ENCODE measurements around the gene MFSD1.

MFSD1 gene, protein sequence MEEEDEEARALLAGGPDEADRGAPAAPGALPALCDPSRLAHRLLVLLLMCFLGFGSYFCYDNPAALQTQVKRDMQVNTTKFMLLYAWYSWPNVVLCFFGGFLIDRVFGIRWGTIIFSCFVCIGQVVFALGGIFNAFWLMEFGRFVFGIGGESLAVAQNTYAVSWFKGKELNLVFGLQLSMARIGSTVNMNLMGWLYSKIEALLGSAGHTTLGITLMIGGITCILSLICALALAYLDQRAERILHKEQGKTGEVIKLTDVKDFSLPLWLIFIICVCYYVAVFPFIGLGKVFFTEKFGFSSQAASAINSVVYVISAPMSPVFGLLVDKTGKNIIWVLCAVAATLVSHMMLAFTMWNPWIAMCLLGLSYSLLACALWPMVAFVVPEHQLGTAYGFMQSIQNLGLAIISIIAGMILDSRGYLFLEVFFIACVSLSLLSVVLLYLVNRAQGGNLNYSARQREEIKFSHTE

GRCh38 chr3:158801696-158802408 is at the start of gene MFSD1:
Gene MFSD1 (plus strand): TSS chr3:158802054. CDS start chr3:158802153, 99 bp downstream.
- peak; percentile 86 for DNase-seq

GRCh38 chr3:158753854-158754253 is 48.0 kb upstream of the MFSD1 start:
- no peak for DNase-seq

- DNase-seq, result no peak
Measured at GRCh38 chr3:158755421-158755820, 46.4 kb upstream of the MFSD1 start.

- no peak for DNase-seq
Measured at GRCh38 chr3:158761350-158761749, 40.5 kb upstream of the MFSD1 start.

DNA sequence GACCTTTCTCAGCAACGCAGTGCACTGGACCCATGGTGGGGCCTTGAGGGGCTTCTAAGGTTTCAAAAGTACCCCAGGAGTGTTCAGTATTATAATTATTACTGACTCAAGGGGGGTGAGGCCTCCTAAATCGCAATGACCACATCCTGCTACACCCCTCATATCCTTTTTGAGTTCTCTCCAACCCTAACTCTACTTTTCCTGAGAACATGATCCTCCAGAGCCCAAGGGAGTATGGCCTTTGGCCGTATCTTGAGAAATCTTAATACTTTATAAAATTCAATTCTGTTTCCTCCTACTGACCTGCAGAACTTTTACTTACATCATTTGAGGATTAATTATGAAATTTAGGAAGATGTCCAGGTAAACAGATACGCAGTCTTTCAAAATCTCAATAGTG is 39.2 kb upstream of the MFSD1 start:
- no peak for DNase-seq

DNA sequence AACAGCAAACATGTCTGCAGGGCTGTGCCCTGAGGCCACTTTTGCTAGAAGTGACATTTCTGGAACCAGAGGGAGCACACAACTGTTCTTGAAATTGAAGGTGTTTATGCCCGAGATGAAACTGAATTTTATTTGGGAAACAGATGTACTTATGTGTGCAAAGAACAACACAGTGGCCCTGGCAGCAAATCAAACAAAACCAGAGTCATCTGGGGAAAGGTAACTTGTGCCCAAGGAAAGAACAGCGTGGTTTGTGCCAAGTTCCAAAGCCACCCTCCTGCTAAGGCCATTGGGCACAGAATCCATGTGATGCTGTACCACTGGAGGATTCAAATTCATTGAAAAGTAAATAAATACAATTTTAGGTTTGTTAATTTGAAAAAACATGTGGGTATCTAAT is 38.4 kb upstream of the MFSD1 start:
- DNase-seq, result no peak

- DNase-seq, result no peak
Measured at GRCh38 chr3:158765518-158766205, 36.2 kb upstream of the MFSD1 start.

GRCh38 chr3:158766364-158766763 is 35.5 kb upstream of the MFSD1 start:
- DNase-seq, result no peak

- no peak for DNase-seq
Measured at GRCh38 chr3:158768361-158768787, 33.5 kb upstream of the MFSD1 start.

- no peak for DNase-seq
Measured at GRCh38 chr3:158768881-158769543, 32.8 kb upstream of the MFSD1 start.

- DNase-seq, result no peak
Measured at GRCh38 chr3:158769549-158769948, 32.3 kb upstream of the MFSD1 start.

GRCh38 chr3:158769952-158770740 is 31.7 kb upstream of the MFSD1 start:
- DNase-seq, result no peak

DNA sequence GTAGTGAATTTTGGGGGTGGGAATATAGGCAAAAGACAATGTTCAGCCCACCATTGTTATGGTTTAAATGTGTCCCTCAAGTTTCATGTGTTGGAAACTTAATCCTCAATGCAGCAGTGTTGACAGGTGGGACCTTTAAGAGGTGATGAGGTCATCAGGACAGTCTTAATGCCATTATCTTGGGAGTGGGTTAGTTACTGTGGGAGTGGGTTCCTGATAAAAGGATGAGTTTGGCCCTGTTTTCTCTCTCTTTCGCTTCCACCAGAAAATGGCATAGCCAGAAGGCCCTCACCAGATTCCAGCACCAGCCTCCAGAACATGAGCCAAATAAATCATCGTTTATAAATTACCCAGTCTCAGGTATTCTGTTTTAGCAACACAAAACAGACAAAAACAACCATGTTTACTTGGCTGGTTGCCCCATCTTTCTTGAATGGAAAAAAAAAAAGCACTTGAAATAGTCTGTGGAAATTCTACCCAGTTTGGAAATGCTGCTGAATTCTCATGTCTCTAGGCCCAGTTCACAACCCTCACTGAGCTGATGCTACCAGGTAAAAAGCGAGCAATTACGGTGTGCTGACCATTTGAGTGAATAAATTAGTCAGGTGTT is 31.0 kb upstream of the MFSD1 start:
- no peak for DNase-seq

DNA sequence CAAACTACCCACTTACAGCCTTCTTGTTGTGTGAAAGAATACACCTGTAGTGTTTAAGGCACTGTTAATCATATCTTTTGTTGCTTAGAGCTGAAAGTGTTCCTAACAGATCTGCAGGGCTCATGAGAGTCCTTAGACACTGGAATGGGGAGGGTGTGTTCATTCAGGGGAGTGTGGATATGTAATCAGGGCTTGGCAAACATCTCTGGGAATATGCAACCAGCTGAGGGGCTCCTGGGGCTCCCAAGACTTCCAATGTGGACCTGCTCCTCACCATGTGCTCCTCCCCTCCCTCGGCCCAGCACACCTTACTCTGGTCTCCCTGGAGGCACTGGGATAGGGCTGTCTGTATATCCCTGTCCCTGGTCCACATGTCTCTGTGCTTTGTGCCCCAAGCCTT is 30.3 kb upstream of the MFSD1 start:
- no peak for DNase-seq

GRCh38 chr3:158771982-158772381 is 29.9 kb upstream of the MFSD1 start:
- DNase-seq, result no peak

- DNase-seq, result no peak
Measured at GRCh38 chr3:158773166-158773565, 28.7 kb upstream of the MFSD1 start.

- no peak for DNase-seq
Measured at GRCh38 chr3:158773845-158774830, 27.7 kb upstream of the MFSD1 start.

DNA sequence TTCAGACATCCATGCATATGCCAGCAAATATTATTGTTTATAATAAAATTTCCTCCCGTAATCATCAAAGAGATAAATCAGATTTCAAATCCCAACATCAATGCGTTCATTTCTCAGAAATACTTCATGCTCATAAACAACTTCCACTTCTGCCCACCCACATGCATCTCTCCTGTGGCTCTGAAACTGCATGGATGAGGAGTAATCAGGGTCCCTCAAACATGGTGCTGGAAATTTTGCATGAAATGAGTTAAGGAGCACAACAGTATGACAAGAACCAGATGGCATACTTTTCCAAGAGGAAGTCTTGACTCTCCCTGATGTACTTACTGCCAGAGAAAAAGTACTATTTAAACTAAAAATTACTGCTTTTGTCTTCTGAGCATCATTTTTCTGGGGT is 26.9 kb upstream of the MFSD1 start:
- DNase-seq, result no peak

DNA sequence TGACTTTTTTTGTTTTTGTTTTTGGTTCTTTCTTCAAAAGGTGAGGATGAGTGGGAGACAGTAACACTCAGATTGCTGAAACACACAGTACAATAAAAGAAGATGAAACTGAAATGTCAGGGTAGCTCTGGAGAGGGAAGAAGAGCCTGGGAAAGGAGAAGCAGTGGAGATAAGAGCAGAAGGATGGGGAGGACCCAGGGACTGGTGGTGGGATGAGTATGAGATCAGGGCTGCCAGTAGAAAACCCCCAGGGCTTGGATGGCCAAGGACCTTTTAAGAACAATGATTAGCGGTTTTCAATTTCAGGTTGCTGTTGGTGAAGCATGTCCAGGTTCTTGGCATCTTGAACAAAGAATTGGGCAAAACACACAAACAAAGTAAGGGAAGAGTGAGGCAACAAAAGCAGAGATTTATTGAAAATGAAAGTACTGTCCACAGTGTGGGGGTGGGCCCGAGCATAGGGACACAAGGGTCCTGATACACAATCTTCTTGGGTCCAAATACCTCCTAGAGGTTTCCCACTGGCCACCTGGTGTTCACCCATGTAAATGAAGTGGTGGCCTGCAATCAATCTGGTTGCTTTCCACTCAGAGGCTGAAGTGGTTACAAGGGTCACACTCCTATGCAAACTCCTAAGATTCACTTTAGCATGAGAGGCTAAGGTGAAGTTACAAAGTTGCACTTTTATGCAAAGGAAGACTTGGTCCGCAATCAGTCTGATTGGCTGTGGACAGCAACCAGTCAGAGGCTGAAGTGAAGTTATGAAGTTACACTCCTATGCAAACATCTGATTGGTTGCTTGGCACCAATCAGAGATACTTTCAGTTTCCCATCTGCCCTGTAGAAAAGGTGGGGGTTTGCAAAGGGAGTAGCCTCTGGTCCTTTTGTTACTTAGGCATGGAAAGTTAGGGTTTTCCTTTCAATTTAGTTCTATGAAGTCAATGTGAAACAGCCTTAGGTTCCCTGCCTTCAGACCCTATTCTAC is 26.1 kb upstream of the MFSD1 start:
- DNase-seq, result no peak

Measured in stimulated activated CD4-positive, alpha-beta T cell treated with anti-CD3 and anti-CD28 coated beads, Interleukin-4, amount 100 ng/mL, for 1 hour (primary cell).